K562 (cell line): ENCODE measurements around the gene BAG1. TPM values are rescaled to one million over a fixed set of nuclear protein-coding genes. Genes with fewer than 3 reads are reported as not detected.
A peak's percentile ranks its signal among the peaks of the same experiment; 100 is the strongest.

Source experiments
- ARID1B ChIP-seq: fragments of 450-650 bp; IDR thresholded peaks from 2 replicates; pipeline ENCODE4 v1.6.1; 2016; ENCODE audit warnings: antibody characterized with exemption, mild to moderate bottlenecking, inconsistent platforms
- CC2D1A ChIP-seq: fragments of 450-650 bp; IDR thresholded peaks from 2 replicates; pipeline ENCODE4 v1.6.1; 2017; ENCODE audit warnings: mild to moderate bottlenecking
- CREB3L1 ChIP-seq: fragments of 450-650 bp; IDR thresholded peaks from 2 replicates; pipeline ENCODE4 v1.6.1; 2014; ENCODE audit warnings: low read depth, mild to moderate bottlenecking, moderate library complexity, borderline replicate concordance
- DPF2 ChIP-seq: fragments of 450-650 bp; IDR thresholded peaks from 2 replicates; pipeline ENCODE4 v1.6.1; 2016
- EP300 ChIP-seq: IDR thresholded peaks from 2 replicates; pipeline ENCODE4 v1.6.1; 2012; ENCODE audit warnings: low read length, improper control_type of control experiment
- EZH2 ChIP-seq: IDR thresholded peaks from 2 replicates; pipeline ENCODE4 v1.6.1; 2012; ENCODE audit warnings: low read depth, mild to moderate bottlenecking, inconsistent platforms, low read length, borderline replicate concordance
- FOSL1 ChIP-seq: fragments of 200-800 bp; sonication (Bioruptor generic); conservative IDR thresholded peaks from 2 replicates; pipeline ENCODE4 v1.6.1; 2016; ENCODE audit warnings: missing genetic modification characterization, missing compliant biosample characterization
- HDAC6 ChIP-seq: IDR thresholded peaks from 2 replicates; pipeline ENCODE4 v1.6.1; 2012; ENCODE audit warnings: low read depth, mild to moderate bottlenecking, control low read depth, inconsistent platforms, low read length, moderate library complexity
- JUND ChIP-seq, 2 experiments: IDR thresholded peaks; 2 replicates in 1 of 2; 3 replicates in 1 of 2; pipeline ENCODE4 v1.6.1; 2011; ENCODE audit warnings: borderline replicate concordance in 2 of 2, low read depth in 2 of 2, low read length in 2 of 2, improper control_type of control experiment in 1 of 2, missing biosample characterization in 1 of 2, missing genetic modification characterization in 1 of 2, missing genetic modification reagents in 1 of 2
- MAX ChIP-seq: sonication (generic); formaldehyde crosslinking; IDR thresholded peaks from 2 replicates; pipeline ENCODE4 v1.9.0; 2022; ENCODE audit warnings: mild to moderate bottlenecking, missing genetic modification reagents
- MAZ ChIP-seq, 2 experiments: fragments of 450-650 bp in 1 of 2; sonication (generic) in 1 of 2; formaldehyde crosslinking; IDR thresholded peaks in 1 of 2; conservative IDR thresholded peaks in 1 of 2; 2 replicates each; pipeline versions ENCODE4 v1.4.0 to v1.5.0; 2020; ENCODE audit warnings: mild to moderate bottlenecking in 1 of 2, missing genetic modification reagents in 1 of 2
- NFE2 ChIP-seq: IDR thresholded peaks from 2 replicates; pipeline ENCODE4 v1.6.1; 2014; ENCODE audit warnings: antibody characterized with exemption, low read depth
- RAD21 ChIP-seq, 2 experiments: fragments of 250-450 bp in 1 of 2; fragments of 450-650 bp in 1 of 2; sonication (Bioruptor Pico) in 1 of 2; formaldehyde crosslinking in 1 of 2; IDR thresholded peaks in 1 of 2; conservative IDR thresholded peaks in 1 of 2; 2 replicates each; pipeline versions ENCODE4 v1.4.0 to v1.8.0; 2020 to 2022; ENCODE audit warnings: mild to moderate bottlenecking in 2 of 2, moderate library complexity in 1 of 2
- TBL1XR1 ChIP-seq, 2 experiments: IDR thresholded peaks; 2 replicates each; pipeline ENCODE4 v1.6.1; 2012; ENCODE audit warnings: improper control_type of control experiment in 2 of 2, low read length in 2 of 2, mild to moderate bottlenecking in 1 of 2
- TCF7L2 ChIP-seq: fragments of 150-350 bp; IDR thresholded peaks from 2 replicates; pipeline ENCODE4 v1.6.1; 2016; ENCODE audit warnings: low read depth, mild to moderate bottlenecking, low read length, moderate library complexity
- TRIM28 ChIP-seq: fragments of 450-650 bp; IDR thresholded peaks from 2 replicates; pipeline ENCODE4 v1.6.1; 2017
- ZBTB7A ChIP-seq: IDR thresholded peaks from 2 replicates; pipeline ENCODE4 v1.6.1; 2011; ENCODE audit warnings: low read depth, mild to moderate bottlenecking, low read length, moderate library complexity, borderline replicate concordance; ENCODE audit not compliant: control insufficient read depth
- ZNF143 ChIP-seq: sonication (generic); formaldehyde crosslinking; IDR thresholded peaks from 2 replicates; pipeline ENCODE4 v1.9.0; 2022; ENCODE audit warnings: mild to moderate bottlenecking, missing genetic modification reagents
- ZNF174 ChIP-seq: fragments of 250-450 bp; sonication (Bioruptor Pico); IDR thresholded peaks from 2 replicates; pipeline ENCODE4 v1.4.0; 2020; ENCODE audit warnings: mild to moderate bottlenecking
- ZNF354B ChIP-seq: fragments of 250-450 bp; sonication (Bioruptor Pico); IDR thresholded peaks from 2 replicates; pipeline ENCODE4 v1.4.0; 2020
- ZNF511 ChIP-seq: sonication (generic); formaldehyde crosslinking; IDR thresholded peaks from 2 replicates; pipeline ENCODE4 v1.8.0; 2022; ENCODE audit warnings: mild to moderate bottlenecking, missing genetic modification reagents
- polyA plus RNA-seq, 8 experiments: library from polyadenylated mRNA; depleted of rRNA in 4 of 8; stranded (reverse) in 5 of 8; unstranded in 3 of 8; fragments of >200 nt; fragmentation: Nextera tagmentation in 2 of 8; fragmentation: Illumina TruSeq in 1 of 8; extraction: Ambion mirVana in 2 of 8; extraction: Trizol in 1 of 8; gene quantifications; 2 replicates each; pipeline versions ENCODE4 v1.2.1 to v1.2.3, GENCODE V29; 2011 to 2014; ENCODE audit warnings: inconsistent platforms in 1 of 8, missing spikeins in 1 of 8
- total RNA-seq, 7 experiments: library from RNA; depleted of rRNA in 6 of 7; stranded (reverse); fragments of >200 nt in 6 of 7; fragmentation: Illumina TruSeq in 2 of 7; extraction: Trizol in 2 of 7; gene quantifications; 2 replicates each; pipeline versions ENCODE4 v1.2.1 to v1.2.3, GENCODE V29; 2011 to 2021; ENCODE audit warnings: low replicate concordance in 1 of 7
- TF ChIP-seq, protein P1 (sequence below), 2 experiments: IDR thresholded peaks in 1 of 2; conservative IDR thresholded peaks in 1 of 2; 2 replicates each; pipeline ENCODE4 v1.6.1; 2016; ENCODE audit warnings: low read depth in 2 of 2, mild to moderate bottlenecking in 1 of 2, missing compliant biosample characterization in 1 of 2, missing genetic modification characterization in 1 of 2, moderate library complexity in 1 of 2

BAG1 gene
- total and polyA plus RNA-seq, 9 of the 15 experiments (the other 6 are each of a cell fraction or from before 2014, with no cell fraction given), result 9.7 to 106 (median 56.9) TPM

DNA sequence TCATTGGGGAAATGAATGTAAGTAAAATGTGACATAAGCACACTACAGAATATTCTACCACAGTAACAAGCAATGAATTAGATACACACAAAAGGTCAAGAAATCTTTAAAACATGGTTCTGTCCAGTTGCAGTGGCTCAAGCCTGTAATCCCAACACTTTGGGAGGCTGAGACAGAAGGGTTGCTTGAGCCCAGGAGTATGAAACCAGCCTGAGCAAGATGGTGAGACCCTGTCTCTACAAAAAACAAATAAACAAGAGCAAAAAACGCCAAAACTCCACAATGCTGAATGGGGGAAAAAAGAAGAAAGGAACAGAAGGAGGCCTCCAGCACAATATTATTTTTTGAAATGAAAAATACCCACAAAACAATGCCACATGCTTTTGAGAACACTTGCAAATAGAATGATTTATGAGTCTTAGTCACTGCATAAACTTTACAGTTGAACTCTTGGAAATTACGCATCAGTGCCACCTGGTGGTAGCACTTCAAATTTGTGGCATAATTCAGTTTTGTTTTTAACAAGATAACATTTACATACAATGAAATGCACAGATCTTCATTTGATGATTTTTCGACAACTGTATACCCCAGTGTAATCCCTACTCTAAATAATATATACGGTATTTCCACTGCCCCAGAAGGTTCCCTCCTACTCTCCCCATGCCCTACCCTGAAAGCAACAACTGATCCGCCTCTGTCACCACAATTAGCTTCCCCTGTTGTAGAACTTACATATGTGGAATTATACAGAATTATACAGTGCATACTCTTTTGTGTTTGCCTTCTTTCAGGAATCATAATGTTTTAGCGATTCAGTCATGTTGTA lies 39.0 kb downstream of the BAG1 start (continued):
- TF ChIP-seq JUND (IDR thresholded peaks at IDR 0.05; ENCODE audit: borderline replicate concordance, low read depth, low read length), result peak; percentile 73
- TF ChIP-seq JUND (tag; IDR thresholded peaks at IDR 0.05; ENCODE audit: borderline replicate concordance, low read depth, low read length), result peak; percentile 85; the same call in 2 of the 3 replicates
- TF ChIP-seq ZBTB7A, result no peak
- no peak for TF ChIP-seq TRIM28
- TF ChIP-seq ZNF174 (CRISPR knock-in tag), result no peak
- no peak for TF ChIP-seq CREB3L1
- TF ChIP-seq EZH2, result no peak
- peak; percentile 61 for TF ChIP-seq DPF2
- TF ChIP-seq ZNF511, result no peak
- TF ChIP-seq EP300, result peak; percentile 23; the same call in 1 of the 2 replicates
- no peak for TF ChIP-seq HDAC6
- no peak for TF ChIP-seq TCF7L2
- TF ChIP-seq MAX (CRISPR knock-in tag), result no peak
- peak; percentile 40; the same call in 1 of the 2 replicates for TF ChIP-seq NFE2
- TF ChIP-seq, protein P1, sequence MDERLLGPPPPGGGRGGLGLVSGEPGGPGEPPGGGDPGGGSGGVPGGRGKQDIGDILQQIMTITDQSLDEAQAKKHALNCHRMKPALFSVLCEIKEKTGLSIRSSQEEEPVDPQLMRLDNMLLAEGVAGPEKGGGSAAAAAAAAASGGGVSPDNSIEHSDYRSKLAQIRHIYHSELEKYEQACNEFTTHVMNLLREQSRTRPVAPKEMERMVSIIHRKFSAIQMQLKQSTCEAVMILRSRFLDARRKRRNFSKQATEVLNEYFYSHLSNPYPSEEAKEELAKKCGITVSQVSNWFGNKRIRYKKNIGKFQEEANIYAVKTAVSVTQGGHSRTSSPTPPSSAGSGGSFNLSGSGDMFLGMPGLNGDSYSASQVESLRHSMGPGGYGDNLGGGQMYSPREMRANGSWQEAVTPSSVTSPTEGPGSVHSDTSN (CRISPR knock-in tag; IDR thresholded peaks at IDR 0.05; ENCODE audit: low read depth), result no peak
- TF ChIP-seq, protein P1 (tag; conservative IDR thresholded peaks at IDR 0.05; ENCODE audit: low read depth), result peak; percentile 97
- TF ChIP-seq TBL1XR1 (IDR thresholded peaks at IDR 0.05; ENCODE audit: low read length in 2 of 2), result no peak
- TF ChIP-seq RAD21 (CRISPR knock-in tag; conservative IDR thresholded peaks at IDR 0.05 in 1 of 2, IDR thresholded peaks at IDR 0.05 in 1 of 2), result peak; percentile 85 to 95
- TF ChIP-seq FOSL1 (tag), result peak; percentile 83
- 0 out of 2 replicates have a peak, but pooled peaks have one; percentile 40 for TF ChIP-seq CC2D1A
- TF ChIP-seq MAZ (CRISPR knock-in tag; conservative IDR thresholded peaks at IDR 0.05 in 1 of 2, IDR thresholded peaks at IDR 0.05 in 1 of 2), result 0 out of 4 replicates have a peak, but pooled peaks of 1 of the 2 experiments have one; percentile 24
- TF ChIP-seq ZNF354B (CRISPR knock-in tag), result no peak
- TF ChIP-seq ZNF143 (CRISPR knock-in tag), result no peak
- TF ChIP-seq ARID1B, result peak; percentile 18; the same call in 1 of the 2 replicates
